Right renal cortex interstitium (tissue), 3 donors: ENCODE results near the gene MAFF. TPM values are rescaled to one million over a fixed set of nuclear protein-coding genes. Genes with fewer than 3 reads are reported as not detected.

Source experiments
- DNase-seq, 3 donors: peaks; one replicate each; pipeline ENCODE4 v3.0.0-alpha.2; 2013; ENCODE audit warnings: low read depth in 3 of 3, low spot score in 2 of 3
- polyA plus RNA-seq, 3 donors: library from polyadenylated mRNA; unstranded; fragments of 120-200 nt; gene quantifications; one replicate each; pipeline ENCODE4 v1.2.1, GENCODE V29; 2013; ENCODE audit not compliant: insufficient read length in 3 of 3

The MAFF gene
- polyA plus RNA-seq, 3 donors, result 2.3 to 2.5 (median 2.5) TPM

- no peak for DNase-seq
These were observed 42.3 kb downstream of the MAFF start for GRCh38 chr22:38244106-38244505.

DNA sequence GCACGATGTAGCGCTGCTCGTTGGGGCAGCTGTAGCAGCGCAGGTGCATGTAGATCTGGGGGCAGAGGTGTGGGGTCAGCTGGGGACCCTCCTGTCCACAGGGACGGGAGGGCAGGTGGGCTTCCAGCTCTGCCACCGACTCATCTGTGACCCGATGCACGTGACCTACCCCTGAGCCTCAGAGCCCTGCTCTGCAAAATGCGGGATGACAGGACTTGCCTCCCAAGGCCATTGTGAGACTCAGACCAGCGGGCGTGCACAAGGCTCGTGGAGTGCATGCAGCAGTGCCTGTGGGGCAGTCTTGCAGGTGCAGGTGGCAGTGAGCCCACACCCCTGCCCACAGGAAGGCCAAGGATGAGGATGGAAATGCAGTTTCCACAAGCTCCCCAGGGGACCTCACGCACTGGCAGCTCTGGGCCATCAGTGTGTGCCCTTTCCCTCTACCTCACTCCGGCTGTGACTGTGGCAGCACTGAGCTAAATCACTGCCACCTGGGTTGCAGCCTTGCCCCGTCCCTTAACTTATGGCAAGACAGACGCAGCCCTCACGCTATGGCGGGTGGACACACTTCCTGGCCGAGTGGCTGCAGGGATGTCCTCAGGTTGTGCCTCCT, 44.4 kb downstream of the MAFF start:
- no peak for DNase-seq

DNA sequence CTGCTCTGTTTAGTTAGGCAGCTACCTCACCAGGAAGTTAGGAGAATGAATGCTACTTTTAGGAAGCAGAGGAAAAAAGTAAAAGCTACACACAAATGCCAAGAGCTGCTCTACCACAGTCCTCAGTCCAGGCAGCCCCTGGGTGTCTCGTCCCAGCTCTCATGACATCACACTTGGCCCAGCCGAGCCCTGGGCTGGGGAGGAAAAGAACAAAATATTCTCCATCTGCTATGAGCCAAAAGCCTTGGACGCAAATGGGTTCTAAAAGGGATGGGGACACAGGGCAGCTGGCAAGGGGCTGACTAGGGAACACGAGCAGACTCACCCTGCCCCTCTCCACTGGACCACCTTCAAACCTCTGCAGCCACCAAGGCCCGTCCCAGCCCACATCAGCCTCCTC, 44.9 kb downstream of the MAFF start:
- DNase-seq, result no peak

DNA sequence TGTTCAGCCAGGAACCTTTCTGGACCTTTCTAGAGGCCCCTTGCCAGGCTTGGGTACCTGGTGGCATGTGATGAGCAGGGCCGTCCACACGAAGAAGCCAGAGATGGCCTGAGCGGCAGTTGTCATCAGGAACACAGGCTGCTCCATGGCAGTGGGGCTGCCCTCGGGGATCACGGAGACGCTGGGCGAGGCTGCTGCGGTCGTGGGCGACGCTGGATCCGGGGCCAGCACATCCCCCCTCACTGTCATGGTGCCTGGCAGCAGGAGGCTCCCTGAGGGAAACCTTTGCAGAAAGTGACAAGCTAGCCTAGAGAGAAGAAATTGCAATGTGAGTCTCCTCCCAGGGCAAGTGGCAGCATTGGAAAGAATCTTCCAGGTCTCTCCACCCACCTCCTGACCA, 45.9 kb downstream of the MAFF start:
- DNase-seq, result no peak

DNA sequence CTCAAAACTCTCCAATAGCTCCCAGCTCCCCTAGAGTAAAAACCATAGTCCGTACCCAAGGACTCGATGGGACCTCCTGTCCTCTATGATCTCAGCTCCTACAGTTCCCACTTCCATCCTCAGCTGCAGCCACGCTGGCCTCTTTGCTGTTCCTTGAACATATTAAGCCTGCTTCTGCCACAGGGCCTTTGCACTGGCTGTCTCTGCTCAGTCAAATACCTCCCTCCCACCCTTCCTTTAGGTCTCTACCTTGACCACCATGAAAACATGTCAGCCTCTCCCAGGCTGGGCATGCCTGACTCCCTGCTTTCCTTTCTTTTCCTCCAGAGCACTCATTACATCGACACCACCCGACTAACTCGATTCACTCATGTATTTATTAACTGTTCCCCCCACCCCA, 46.5 kb downstream of the MAFF start:
- no peak for DNase-seq

DNA sequence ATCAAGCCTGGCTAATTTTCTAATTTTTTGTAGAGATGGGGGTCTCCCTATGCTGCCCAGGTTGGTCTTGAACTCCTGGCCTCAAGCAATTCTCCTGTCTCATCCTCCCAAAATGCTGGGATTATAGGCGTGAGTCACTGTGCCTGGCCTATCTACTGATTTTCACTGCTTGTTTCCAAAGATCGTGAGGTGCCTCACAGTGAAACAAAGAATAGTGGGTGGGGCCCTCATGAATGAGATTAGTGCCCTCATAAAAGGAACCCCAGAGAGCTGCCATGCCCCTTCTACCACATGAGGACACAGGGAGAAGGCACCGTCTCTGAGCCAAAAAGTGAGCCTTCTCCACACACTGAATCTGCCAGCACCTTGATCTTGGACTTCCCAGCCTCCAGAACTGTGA, 47.5 kb downstream of the MAFF start:
- no peak for DNase-seq

DNA sequence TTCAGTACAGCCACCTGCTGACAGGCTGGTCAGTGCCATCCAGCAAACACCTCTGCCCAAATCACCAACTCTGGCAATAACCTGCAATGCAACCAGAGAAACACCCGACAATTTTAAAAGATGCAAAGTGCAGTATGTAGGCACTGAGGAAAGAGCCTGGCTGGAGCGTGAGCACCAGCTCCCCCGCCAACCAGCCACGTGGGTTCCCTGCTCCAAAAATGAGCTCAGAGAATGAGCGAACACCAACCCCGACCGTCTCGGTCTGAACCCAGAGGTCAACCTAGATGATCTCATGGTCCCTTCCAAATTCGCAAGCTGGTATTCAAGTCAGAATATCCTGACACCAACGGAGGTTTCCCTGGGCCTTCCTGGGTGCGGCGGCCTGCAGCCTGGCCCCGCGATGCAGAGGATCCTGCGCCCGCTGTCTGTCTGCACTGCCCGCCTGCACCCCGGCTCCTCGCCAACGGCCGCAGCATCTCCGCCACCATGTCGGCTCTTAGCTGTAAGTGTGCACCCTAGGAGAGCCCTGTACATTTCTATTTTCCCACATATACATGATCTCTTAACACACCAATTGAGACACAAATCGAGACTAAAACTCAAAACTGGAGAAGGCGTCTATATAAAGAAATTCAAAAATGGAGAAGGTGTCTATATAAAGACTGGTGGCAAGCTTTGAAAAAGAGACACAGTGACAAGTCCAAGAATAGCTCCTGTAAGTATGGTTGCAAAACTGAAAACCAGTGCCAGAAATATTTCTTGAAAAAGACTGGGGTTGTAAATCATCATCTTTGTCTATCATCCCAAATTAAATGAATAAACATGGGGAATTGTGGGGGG, 48.2 kb downstream of the MAFF start:
- no peak for DNase-seq

DNA sequence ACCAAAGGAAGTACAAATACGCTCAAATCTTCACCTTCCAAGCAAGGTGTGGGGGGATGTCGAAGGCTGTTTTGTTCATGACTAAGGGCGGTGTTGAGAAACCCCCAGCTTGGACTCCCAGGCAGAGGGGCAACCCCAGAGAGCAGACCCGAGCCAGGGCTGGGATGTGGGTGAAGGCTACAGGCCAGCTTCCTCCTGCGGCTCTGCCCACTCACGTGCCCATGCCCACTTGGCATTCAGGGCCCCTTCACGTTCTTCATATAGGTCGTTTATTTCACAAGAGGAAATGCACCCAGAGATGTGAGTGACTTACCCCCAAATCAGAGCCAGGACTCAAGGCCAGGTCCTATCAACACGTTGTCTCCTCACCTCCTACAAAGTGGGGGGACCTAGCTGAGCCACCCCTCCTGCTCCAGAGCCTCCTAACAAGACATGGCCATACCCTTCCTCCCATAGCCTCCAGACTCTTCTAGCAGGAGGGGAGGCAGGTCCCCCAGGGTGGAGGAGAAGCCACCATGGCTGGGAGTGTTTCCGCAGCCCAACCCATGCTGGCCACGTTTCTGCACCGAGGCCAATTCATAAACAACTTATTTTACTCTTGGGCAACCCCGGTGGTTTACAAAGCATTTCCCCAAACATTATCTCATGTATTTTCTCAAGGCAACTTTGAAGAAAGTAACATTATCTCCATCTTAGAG, 49.0 kb downstream of the MAFF start:
- DNase-seq, result no peak

DNA sequence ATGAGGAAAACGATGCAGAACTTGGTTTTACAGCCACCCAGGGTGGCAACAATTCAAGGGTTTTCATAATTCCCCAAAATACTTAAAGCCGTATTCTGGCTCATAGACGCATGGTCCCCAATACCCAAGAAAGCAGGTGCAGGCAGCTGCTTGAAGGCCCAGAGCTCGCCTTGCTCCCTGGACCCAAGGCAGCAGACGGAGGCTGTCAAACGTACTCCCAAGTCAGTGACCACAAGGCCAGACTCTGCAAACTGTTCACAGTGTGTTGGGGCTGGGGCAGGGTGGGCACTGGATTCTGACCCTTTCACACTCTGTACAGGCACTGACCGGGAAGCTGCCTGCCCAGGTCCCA, 49.5 kb downstream of the MAFF start:
- DNase-seq, result no peak

DNA sequence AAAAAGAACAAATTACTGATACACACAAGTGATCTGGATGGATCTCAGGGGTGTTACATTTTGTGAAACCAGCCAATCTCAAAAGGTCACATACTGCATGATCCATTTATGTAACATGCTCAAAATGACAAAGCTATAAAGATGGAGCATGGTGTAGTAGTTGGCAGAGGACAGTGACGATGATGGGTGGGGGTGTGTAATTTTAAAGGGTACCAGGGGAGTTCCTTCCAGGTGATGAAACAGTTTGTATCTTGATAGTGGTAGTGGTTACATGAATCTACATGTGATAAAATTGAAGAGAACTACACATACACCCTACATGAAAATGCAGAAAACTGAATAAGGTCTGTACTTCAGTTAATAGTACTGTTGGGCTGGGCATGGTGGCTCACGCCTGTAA, 53.9 kb downstream of the MAFF start:
- no peak for DNase-seq

GRCh38 chr22:38257181-38257580, 55.4 kb downstream of the MAFF start:
- DNase-seq, result no peak

DNA sequence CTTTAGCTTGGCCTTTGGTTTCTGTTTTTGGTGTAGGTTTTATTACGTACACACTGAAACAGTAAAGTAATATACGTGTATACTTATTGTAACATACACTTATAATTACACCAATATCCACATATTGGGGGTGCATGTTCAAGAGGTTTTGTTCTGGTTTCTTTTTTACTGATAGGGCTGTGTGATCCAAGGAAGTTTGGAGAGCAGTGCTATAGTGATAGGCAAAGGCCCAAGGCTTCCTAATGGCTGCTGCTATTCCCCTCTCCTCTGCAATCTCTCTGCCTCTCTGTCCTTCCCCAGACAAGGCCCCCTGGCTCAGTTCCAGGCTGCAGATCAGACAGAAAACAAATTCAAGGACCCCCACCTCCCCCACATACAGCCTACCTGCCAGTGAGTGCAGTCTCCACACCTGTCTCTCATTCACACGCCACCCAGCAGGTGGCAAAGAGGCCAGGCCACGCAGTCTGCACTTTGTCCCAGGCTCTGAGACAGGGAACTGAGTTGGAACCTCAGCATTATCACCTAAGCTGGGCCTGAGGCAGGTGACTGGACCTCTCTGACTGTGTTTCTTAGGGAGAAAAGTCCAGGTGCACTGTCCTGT, 56.0 kb downstream of the MAFF start:
- no peak for DNase-seq

GRCh38 chr22:38258895-38259294, 57.1 kb downstream of the MAFF start:
- no peak for DNase-seq

DNA sequence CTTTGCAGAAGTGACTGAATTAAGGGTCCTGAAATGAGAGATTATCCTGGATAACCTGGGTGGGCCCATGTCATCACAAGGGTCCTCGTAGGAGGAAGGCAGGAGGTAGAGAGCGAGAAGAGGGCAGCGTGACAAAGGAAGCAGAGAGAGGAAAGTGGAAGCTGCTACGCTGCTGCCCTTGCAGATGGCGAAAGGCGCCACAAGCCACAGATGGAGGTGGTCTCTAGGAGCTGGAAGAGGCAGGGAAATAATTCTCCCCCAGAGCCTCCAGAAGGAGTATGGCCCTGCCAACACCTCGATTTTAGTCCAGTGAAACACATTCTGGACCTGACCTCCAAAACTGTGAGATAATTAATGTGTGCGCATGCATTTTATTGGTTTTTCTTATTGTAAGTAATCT, 57.6 kb downstream of the MAFF start:
- no peak for DNase-seq

GRCh38 chr22:38260761-38261681, 59.2 kb downstream of the MAFF start:
- DNase-seq, result no peak

- DNase-seq, result no peak
These were observed 60.4 kb downstream of the MAFF start for GRCh38 chr22:38262051-38262795.

GRCh38 chr22:38264322-38264843, 62.6 kb downstream of the MAFF start:
- DNase-seq, result no peak
